Forelimb muscle (tissue), 1 donor: ENCODE measurements around the gene TFAP2A. TPM values are rescaled to one million over a fixed set of nuclear protein-coding genes. Genes with fewer than 3 reads are reported as not detected.

Experiments used
- DNase-seq: peaks from one replicate; pipeline ENCODE4 v3.0.0-alpha.2; 2013; ENCODE audit warnings: low read depth
- polyA plus RNA-seq: library from polyadenylated mRNA; unstranded; fragments of 120-200 nt; gene quantifications from one replicate; pipeline ENCODE4 v1.2.1, GENCODE V29; 2013; ENCODE audit not compliant: insufficient read length

The TFAP2A gene
- polyA plus RNA-seq = 0.43 TPM

DNA sequence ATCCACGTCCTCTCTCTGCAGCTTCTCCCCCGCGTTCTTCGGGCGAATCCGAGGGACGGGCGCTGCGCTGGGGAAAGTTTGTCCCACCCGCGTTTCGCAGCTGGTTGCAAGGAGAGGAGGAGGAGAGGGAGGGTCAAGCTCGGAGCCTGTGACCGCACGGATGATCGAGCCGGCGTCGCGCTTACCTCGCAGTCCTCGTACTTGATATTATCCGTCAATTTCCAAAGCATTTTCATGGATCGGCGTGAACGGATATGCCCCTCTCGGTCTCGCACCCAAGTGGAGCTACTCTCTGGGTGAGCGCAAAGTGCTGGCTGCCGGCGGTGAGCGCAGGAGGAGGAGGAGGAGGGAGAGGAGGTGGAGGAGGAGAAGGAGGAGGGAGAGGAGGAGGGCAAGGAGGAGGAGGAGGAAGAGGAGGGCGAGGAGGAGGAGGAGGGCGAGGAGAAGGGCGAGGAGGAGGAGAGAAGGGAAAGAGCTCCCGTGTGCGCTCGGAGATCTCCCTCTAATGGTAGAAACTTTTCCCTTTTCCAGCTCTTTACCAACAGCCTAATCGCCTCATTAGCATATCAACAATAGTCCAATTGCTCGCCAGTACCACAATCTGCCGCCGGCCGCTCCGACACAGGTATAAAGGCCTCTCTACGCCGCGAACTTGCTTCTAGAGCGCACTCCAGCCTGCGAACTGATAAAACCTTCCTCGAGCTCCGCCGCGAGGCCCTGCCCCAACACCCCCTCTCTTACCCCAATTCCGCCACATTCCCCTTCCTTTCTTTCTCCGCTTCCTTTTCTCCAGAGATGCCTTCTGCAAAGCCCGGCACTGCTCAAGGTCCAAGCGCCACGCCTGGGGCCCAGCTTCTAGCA is at the start of gene TFAP2A:
TFAP2A (minus strand) TSS at position 319 of the 861 bp plus-strand sequence; CDS start at position 236, 83 bp downstream.
- DNase-seq = no peak

DNA sequence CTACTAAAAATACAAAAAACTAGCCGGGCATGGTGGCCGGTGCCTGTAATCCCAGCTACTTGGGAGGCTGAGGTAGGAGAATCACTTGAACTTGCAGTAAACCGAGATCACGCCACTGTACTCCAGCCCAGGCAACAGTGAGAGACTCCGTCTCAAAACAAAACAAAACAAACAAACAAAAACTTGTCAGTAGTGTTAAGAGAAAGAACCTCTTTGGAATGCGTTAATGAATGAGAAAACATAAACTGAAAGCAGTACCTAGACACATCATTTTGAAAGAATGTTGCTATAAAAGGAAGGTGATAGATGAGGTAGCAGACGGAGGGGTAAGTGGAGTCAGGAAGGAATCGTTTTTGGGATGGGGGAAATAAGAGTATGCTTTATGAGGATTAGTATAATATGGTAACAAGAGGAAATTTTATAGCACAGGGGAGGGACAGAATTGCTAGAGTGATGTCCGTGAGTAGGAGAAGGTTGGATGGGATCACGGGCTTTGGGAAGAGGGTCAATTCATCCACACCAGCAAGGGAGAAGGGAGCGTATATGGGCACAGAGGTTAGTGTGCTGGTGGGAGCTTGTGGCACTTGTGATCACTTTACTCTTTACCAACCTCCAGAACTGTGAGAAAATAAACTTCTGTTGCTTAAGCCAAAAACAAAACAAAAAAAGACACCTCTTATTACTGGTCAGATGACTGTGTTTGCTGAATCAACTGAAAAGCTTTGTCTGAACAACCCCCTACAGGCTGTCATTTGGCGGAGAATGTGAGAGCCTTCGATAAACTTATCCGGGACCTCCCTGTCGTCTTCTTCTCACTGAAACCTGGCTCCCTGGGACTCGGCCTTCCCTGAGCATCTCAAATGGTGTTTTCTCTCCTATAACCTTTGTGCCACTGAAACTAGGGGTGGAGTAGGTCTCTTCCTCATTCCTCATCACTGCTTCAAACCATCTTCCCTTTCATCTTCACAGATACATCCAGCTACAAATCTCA is 48.9 kb upstream of the TFAP2A start:
- DNase-seq = no peak

GRCh38 chr6:10463040-10463439 is 48.2 kb upstream of the TFAP2A start:
- DNase-seq = no peak

- no peak for DNase-seq
These were observed 47.0 kb upstream of the TFAP2A start for GRCh38 chr6:10461850-10462249.

- DNase-seq = no peak
These were observed 45.2 kb upstream of the TFAP2A start for GRCh38 chr6:10460096-10460495.

DNA sequence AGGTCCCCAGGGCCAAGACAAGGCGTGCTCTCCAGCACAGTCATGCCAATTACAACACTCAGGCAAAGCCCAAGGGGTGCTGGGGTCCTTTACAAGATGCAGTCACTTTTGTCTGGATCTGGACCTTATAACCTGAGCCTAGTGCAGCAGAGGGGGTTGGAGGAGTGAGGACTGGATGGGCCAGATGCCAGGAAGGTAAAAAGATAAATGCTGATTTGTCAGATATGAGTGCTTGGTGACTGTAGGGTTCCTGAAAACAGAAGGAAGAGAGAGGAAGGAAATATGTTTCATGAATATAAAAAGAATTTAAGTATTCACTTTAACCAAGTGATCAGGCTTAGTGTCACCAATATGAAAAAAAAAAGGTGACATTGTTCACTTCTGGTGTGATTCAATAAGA is 43.4 kb upstream of the TFAP2A start:
- DNase-seq = no peak

- DNase-seq = no peak
These were observed 38.7 kb upstream of the TFAP2A start for GRCh38 chr6:10453596-10453995.

GRCh38 chr6:10451828-10452509 is 37.1 kb upstream of the TFAP2A start:
- DNase-seq = no peak

DNA sequence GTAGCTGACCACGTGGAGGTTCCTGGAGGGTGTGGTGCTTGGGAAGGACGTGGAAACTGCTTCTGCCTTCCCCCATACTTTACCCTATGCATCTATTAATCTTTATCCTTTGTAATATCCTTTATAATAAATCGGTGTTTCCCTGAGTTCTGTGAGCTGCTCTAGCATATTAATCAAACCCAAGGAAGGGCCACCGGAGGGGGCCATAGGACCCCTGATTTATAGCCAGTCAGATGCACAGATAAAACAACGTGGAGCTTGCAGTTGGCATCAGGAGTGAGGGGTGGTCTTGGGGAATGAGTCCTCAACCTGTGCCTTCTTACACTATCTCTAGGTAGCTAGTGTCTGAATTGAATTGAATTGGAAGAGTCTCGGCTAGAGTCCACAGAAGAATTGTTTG is 36.5 kb upstream of the TFAP2A start:
- no peak for DNase-seq

DNA sequence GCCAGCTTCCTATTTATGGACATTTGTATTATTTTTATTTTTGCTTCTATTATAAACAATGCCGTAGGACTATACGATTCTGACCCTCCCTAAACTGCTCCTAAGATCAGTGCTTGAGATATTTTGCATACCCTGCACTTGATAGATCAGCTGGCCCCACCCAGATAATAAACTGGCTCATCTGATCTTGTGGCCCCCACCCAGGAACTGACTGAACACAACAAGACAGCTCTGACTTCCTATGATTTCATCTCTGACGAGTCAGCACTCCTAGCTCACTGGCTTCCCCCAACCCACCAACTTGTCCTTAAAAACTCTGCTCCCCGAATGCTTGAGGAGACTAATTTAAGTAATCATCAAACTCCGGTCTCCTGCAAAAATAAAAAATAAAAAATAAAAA is 34.9 kb upstream of the TFAP2A start:
- no peak for DNase-seq

- no peak for DNase-seq
These were observed 33.2 kb upstream of the TFAP2A start for GRCh38 chr6:10448096-10448495.

GRCh38 chr6:10446548-10446947 is 31.7 kb upstream of the TFAP2A start:
- DNase-seq = no peak

- DNase-seq = no peak
These were observed 26.8 kb upstream of the TFAP2A start for GRCh38 chr6:10441655-10442009.

DNA sequence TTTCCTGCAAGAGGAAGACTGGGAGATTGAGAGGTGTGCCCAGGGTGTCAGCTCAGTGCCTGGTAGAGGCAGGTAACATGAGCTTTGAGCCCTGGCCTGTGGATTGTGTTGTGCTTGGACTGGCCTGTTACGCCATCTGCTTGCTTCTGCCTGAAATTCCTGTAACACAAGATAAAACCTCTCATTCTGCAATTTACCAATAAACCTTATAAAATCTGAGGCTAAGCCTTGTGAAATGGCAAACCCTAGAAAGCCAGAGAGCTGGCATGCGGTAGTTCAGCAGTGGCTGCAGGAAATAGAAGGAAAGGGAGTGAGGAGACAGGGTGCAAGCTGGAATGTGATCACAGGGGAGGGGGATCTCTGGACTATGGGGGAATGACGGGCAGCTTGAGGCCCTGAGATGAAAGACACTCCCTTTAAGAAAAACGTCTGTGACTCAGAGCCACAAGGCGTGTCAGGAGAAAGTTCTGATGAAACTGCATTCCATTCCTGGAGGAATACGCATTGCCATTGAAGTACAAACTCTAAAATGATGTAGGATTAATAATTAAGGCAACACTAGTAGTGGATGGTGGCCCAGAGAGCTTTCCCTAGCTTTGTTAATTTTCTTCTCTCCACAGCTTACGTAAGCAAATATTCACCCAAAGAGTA is 26.3 kb upstream of the TFAP2A start:
- no peak for DNase-seq

GRCh38 chr6:10437891-10438290 is 23.0 kb upstream of the TFAP2A start:
- DNase-seq = no peak

GRCh38 chr6:10434235-10434634 is 19.4 kb upstream of the TFAP2A start:
- no peak for DNase-seq

- DNase-seq = no peak
These were observed 18.4 kb upstream of the TFAP2A start for GRCh38 chr6:10433322-10433721.

DNA sequence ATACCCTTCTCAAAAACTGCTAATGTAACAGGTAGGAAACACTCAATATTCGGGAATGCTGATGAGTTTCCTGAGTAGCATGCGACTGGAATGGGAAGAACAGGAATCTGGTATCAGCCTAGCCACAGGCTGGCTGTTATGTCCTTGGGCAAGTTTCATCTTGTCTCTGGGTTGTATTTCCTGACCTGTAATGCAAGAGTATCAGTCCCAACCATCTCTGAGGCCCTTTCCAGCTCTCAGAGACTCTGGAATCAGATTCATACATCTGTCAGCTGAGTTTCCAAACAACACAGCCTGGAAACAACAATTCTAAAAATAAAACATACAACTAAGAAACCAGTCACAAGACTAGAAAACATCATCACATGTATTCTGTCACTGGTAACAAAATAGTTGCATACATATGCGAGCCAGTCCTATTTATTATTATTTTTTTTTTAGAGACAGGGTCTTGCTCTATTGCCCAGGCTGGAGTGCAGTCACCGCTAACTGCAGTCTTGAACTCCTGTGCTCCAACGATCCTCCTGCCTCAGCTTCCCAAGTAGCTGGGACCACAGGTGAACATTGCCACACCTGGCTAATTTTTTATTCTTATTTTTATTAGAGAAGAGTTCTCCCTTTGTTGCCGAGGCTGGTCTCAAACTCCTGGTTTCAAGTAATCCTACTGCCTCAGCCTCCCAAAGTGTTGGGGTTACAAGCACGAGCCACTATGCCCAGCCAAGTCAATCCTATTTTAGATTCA is 16.7 kb upstream of the TFAP2A start:
- no peak for DNase-seq

DNA sequence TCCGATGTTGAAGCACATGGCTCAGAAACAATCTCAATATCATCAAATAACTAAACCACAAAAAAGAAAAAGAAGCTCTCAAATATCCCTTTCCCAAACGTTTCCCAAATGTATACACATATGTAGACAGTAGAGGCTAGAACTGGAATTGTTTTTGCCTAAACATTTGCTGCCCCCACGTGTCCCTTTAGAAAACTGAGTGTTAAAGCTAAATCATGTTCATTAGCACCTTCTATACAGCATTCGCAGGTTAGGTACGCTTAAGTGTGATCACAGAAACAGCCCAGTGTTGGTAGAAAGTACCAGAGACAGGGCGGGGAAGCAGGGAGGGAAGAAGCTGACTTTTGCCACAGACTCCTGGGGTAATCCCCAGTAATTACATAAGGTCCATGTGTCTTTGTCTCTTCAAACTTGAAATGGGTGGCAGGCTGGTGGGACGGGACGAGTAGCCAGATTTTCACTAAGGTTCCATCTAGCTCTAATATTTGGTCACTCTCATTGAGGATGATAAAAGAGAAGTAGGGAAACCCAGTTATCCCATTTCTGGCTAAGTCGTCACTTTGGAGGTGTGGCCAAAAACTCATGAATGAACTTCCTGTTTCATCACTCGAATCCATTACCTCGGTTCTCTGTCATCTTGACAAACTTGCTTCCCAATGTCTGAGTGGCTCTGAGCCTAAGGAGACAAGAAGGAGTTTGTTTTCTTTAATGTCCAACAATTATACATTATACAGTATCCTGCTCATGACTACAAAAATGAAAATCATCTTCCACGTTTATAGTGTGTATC is 15.0 kb upstream of the TFAP2A start:
- DNase-seq = no peak

- no peak for DNase-seq
These were observed 12.0 kb upstream of the TFAP2A start for GRCh38 chr6:10426781-10427279.
